Activated CD4-positive, CD25-positive, alpha-beta regulatory T cell treated with anti-CD3 and anti-CD28 coated beads, Interleukin-2, amount 50 U/mL, for 72 hours (primary cell): ENCODE measurements around the gene IP6K1.

Experiments used
- DNase-seq: peaks from one replicate; pipeline ENCODE4 v3.0.0; 2021

IP6K1 gene

DNA sequence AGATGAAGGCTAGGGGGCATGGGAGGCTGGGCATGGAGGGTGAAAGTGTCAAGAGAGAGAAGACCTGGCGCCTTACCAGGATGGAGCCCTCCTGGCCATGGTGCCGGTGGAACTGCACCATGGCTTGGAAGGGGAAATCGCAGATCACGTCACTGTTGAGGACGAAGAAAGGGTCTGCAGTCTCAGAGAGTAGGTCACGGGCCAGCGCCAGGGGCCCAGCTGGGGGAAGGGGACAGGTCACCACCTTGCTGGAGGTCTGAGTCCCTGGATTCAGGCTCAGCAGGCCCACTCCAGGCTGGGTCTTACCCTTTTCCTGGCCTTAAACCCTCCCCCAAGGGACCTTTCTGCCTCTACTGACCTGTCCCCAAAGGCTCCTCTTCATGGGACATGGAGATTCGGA lies 63.4 kb downstream of the IP6K1 start:
- no peak for DNase-seq

- DNase-seq: no peak
Measured at GRCh38 chr3:49721896-49722781, 64.2 kb downstream of the IP6K1 start.

- DNase-seq: no peak
Measured at GRCh38 chr3:49721596-49721895, 64.8 kb downstream of the IP6K1 start.

DNA sequence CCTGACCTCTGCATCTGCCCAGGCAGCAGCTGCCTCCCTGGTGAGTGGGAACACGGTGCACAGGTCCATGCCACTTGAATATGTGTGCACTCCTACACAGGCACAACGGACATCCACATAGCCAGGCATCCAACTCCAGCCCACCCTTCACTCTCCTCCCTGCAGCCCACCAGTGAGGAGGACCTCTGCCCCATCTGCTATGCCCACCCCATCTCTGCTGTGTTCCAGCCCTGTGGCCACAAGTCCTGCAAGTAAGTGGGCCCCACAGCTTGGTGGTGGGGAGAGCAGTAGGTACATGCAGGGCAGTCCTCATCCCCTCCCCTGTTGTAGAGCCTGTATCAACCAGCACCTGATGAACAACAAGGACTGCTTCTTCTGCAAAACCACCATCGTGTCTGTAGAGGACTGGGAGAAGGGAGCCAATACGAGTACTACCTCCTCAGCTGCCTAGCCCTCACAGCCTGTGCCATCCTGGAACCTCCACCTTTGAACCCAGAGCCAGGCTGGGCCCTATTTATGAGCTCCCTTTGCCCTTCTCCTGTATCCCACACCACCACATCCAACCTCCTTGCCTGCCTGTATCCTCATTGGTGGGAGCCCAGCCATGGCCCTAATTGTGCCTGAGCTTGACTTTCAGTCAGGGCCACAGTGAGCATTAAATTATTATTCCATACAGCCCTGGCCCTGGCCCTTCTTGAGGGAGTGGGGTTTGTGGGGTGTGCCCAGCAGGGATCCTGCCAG lies 65.3 kb downstream of the IP6K1 start:
- DNase-seq: no peak

GRCh38 chr3:49719214-49719884 lies 67.0 kb downstream of the IP6K1 start, which contains the start of gene AMIGO3:
TSS of gene AMIGO3 (minus strand) at chr3:49719684. CDS start at chr3:49719465, 219 bp downstream.
- peak; percentile 87 for DNase-seq

GRCh38 chr3:49718858-49719213 lies 67.5 kb downstream of the IP6K1 start:
- DNase-seq: no peak

DNA sequence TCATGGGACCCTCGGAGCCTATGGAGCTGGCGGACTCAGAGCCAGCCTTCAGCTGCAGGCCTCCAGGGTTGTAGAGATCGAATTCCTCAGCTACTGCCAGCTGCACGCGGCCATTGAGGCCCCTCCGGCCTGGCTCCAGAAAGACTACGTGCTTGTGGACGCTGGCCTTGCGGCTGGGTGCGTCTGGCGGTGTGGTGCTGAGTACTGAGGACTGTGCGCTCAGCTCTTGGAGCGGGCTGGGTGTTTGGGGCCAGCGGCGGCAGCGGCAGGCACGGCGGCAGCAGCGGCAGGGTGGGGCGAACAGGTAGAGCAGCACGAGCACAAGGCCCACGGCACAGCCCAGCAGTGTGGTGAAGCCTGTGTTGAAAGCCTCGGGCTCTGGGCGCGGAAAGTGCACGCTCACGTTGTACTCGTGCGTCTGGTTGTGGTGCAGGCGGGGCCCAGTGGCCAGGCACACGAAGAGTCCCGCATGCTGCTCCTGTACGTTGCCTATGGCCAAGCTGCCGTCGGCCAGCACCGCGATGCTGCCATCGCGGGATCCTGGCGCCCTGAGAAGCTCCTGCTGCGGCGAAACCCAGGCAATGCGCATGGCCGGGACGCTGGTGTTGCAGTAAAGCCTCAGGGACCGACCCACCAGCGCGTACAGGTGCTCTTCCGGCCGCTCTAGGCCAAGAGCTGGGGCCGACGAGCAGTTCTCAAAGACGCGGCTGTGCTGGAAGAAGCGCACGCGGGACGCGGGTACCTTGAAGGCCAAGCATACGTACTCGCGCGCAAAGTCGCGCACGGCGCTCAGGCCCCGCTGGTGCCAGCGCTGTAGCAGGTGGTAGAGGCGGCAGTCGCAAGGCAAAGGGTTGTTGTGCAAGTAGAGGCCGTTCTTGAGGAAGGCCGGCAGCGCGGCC lies 68.1 kb downstream of the IP6K1 start:
- DNase-seq: peak; percentile 31

GRCh38 chr3:49717211-49717958 lies 69.0 kb downstream of the IP6K1 start:
- DNase-seq: peak; percentile 24

DNA sequence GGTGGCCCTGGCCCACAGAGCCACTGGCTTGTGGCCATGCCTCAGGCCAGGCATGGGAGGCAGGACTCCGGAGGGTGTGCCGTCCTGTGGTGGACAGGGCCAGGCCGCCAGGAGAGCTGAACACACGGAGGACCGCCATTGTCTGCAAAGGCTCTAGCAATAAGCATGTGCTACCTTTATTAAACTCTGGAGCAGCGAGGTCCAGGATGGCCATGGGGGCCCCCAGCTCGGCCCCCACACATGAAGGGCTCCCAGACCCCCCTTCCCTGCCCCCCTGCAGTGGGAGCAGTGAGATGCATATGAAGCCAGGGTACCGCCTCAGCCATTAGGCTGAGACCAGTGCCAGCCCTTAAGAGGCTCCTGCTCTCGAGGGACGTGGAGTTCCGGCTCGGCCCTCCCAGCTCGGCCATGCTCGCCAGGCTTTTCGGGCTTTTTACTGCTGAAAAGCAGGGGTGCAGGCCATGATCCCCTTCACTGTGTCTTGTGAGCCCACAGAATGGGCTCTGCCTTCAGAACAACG lies 69.6 kb downstream of the IP6K1 start:
- peak; percentile 21 for DNase-seq

DNA sequence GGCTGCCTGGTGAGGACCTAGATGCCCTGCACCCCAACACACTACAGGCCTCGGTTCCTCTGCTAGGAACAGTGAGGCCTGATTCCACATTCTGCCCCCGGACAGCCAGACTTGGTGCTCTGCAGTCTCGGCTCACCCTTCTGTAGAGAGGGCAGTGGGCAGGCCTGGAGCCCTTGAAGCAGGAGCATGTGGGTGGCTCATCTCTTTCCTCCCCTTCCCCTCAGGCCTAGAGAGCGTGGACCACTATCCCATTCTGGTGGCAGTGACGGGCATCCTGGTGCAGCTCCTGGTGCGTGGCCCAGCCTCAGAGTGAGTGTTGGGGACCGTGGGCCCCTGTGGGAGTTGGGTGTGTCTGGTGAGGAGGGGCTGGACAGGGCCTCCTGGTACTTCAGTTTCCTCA lies 70.2 kb downstream of the IP6K1 start:
- DNase-seq: peak; percentile 27

- DNase-seq: no peak
Measured at GRCh38 chr3:49715611-49716121, 70.7 kb downstream of the IP6K1 start.

DNA sequence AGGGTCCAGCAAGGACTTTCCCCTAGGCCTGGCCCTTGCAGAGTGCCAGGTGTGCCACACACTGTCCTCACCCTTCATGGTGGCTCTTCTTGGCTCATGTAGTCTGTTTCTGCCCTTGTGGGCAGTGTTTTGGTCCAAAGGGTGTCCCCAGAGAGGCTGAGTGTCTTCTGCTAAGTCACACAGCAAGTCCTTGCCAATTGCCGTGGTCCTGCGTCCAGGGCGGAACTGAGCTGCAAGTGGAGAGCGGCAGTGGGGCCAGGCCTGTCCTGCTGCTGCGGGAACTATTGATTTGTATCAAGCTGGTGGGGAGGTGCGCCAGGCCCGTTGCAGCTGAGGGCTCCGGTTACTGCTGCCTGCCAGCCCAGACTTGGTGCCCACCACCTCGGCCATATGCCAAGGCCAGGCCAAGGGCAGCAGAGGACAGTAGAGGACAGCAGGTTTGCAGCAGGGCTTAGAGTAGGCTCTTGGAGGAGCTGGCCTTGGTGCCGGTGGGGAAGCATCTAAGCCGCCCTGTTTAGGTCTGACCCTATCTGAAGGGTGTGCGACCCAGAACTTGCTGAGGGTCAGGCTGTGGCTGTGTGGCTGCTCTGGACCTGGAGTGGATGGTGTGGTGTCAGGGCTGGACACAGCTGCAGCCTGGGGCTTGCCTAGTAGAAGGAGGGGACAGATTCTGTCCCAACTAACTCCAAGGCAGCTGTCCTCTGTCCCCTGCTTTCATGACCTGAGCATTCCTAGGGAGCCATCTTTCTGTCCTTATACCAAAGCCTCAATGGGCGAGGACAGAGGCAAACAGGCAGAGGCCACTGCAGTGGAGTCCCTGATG lies 71.4 kb downstream of the IP6K1 start:
- no peak for DNase-seq

DNA sequence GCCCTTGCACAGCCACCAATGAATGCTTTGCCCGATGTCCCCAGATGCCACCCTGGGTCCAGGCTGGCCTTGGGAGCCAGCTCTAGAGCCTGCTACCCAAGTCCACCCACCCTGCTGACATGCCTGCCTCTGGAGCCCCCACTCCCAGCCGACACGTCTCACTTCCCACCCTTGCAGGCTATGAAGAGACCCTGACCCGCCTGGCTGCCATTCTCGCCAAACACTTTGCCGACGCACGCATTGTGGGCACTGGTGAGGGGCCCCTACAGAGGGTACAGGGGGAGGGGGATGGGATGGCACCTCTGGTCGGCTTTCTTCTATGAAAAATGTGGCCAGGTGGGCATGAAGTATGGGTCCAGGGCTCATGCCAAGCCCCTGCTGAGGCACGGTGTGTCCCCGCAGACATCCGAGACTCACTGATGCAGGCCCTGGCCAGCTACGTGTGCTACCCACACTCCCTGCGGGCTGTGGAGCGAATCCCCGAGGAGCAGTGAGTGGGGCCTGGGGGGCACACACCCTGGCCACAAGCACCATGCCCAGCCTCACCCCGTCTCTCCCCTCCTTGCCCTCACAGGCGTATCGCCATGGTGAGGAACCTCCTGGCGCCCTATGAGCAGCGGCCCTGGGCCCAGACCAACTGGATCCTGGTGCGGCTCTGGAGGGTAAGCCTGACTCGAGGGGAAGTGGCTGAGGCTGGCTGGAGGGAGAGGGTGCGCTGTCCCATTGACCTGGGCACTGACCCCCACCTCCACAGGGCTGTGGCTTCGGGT lies 72.8 kb downstream of the IP6K1 start:
- DNase-seq: no peak

GRCh38 chr3:49712631-49713317 lies 73.6 kb downstream of the IP6K1 start:
- DNase-seq: no peak

DNA sequence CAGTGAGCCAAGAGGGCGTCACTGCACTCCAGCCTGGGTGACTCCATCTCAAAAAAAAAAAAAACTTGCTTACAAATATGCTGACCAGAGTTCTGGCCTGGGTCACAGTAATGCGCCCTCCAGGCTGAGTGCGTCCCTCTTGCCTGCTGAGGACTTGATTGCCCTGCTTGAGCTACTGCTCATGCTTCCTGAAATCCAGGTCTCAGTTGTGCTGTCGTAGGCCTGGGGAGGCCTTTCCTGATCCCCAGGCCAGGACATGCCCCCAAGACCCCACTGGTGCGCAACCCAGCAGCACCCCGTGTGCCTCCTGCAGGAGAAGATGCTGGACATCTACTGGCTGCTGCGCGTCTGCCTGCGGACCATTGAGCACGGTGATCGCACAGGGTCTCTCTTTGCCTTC lies 74.2 kb downstream of the IP6K1 start:
- no peak for DNase-seq

- DNase-seq: no peak
Measured at GRCh38 chr3:49711489-49711888, 74.9 kb downstream of the IP6K1 start.

- DNase-seq: no peak
Measured at GRCh38 chr3:49709852-49710251, 76.5 kb downstream of the IP6K1 start.

- DNase-seq: no peak
Measured at GRCh38 chr3:49707113-49707480, 79.2 kb downstream of the IP6K1 start.

- no peak for DNase-seq
Measured at GRCh38 chr3:49706456-49707112, 79.8 kb downstream of the IP6K1 start.
